Measurements from ENCODE around the gene CYRIA. TPM values are rescaled to one million over a fixed set of nuclear protein-coding genes. Genes with fewer than 3 reads are reported as not detected.

CYRIA gene
- total RNA-seq, 1 donor from 2014 or later: 11.1 TPM

GRCh38 chr2:16663121-16663905, 2.3 kb downstream of the CYRIA start:
- no peak overlapping the region for H3K27ac Mint-ChIP-seq (ENCODE audit: unreplicated experiment)
- no peaks in the 10 kb centered on the region for H3K36me3 Mint-ChIP-seq (ENCODE audit: low read depth)
- H3K4me1 Mint-ChIP-seq: peaks cover 28% of the 10 kb centered on the region
- H3K27me3 Mint-ChIP-seq (ENCODE audit: low read depth): peaks cover 13% of the 10 kb centered on the region
- DNase-seq (ENCODE audit: low read depth, low spot score): no peak
- no peak for TF ChIP-seq CTCF (conservative IDR thresholded peaks at IDR 0.05)
- H3K4me3 Mint-ChIP-seq: peak overlapping the region; percentile 86
- H3K9me3 Mint-ChIP-seq: no peaks in the 10 kb centered on the region

GRCh38 chr2:16661936-16662839, 3.4 kb downstream of the CYRIA start:
- Mint-ChIP-seq H3K36me3 (ENCODE audit: low read depth) (no peaks in the 10 kb centered on the region), H3K27ac (ENCODE audit: unreplicated experiment) (no peak overlapping the region)
- no peak for TF ChIP-seq CTCF (conservative IDR thresholded peaks at IDR 0.05)

GRCh38 chr2:16661526-16661925, 4.1 kb downstream of the CYRIA start:
- Mint-ChIP-seq H3K27me3 (ENCODE audit: low read depth) (peaks cover 10% of the 10 kb centered on the region), H3K27ac (ENCODE audit: unreplicated experiment) (no peak overlapping the region), H3K36me3 (ENCODE audit: low read depth) (no peaks in the 10 kb centered on the region), H3K9me3 (no peaks in the 10 kb centered on the region), H3K4me3 (no peak overlapping the region), H3K4me1 (peaks cover 30% of the 10 kb centered on the region)
- TF ChIP-seq CTCF (conservative IDR thresholded peaks at IDR 0.05): no peak
- DNase-seq (ENCODE audit: low read depth, low spot score): no peak

More at GRCh38 chr2:16661936-16662839, 3.4 kb downstream of the CYRIA start:
- Mint-ChIP-seq H3K27me3 (ENCODE audit: low read depth) (peaks cover 10% of the 10 kb centered on the region), H3K9me3 (no peaks in the 10 kb centered on the region), H3K4me1 (peaks cover 24% of the 10 kb centered on the region), H3K4me3 (no peak overlapping the region)
- no peak for DNase-seq (ENCODE audit: low read depth, low spot score)

- TF ChIP-seq CTCF (conservative IDR thresholded peaks at IDR 0.05): no peak
- no peak for DNase-seq (ENCODE audit: low read depth, low spot score)
- Mint-ChIP-seq H3K36me3 (ENCODE audit: low read depth) (no peaks in the 10 kb centered on the region), H3K9me3 (no peaks in the 10 kb centered on the region), H3K27me3 (ENCODE audit: low read depth) (peaks cover 3% of the 10 kb centered on the region), H3K4me1 (peaks cover 30% of the 10 kb centered on the region), H3K27ac (ENCODE audit: unreplicated experiment) (no peak overlapping the region), H3K4me3 (no peak overlapping the region)
Measured at GRCh38 chr2:16660556-16660955, 5.1 kb downstream of the CYRIA start.

GRCh38 chr2:16660114-16660513, 5.5 kb downstream of the CYRIA start:
- Mint-ChIP-seq H3K27me3 (ENCODE audit: low read depth) (peaks cover 3% of the 10 kb centered on the region), H3K9me3 (no peaks in the 10 kb centered on the region), H3K4me1 (peaks cover 34% of the 10 kb centered on the region), H3K27ac (ENCODE audit: unreplicated experiment) (no peak overlapping the region), H3K36me3 (ENCODE audit: low read depth) (no peaks in the 10 kb centered on the region), H3K4me3 (no peak overlapping the region)
- no peak for TF ChIP-seq CTCF (conservative IDR thresholded peaks at IDR 0.05)
- no peak for DNase-seq (ENCODE audit: low read depth, low spot score)

Measured in neural crest cell (in vitro differentiated cells).